HG03342 (cell line): Measurements from ENCODE around the gene CADM3.

Source experiments
- ATAC-seq: cut with Tn5 transposase; IDR thresholded peaks from one replicate; pipeline ENCODE4 v1.9.1; 2021; ENCODE audit warnings: mild to moderate bottlenecking, moderate library complexity; ENCODE audit not compliant: unreplicated experiment

CADM3 gene

GRCh38 chr1:159171254-159171687, at the start of gene CADM3:
Gene CADM3, plus strand, starts transcription at chr1:159171615. Its CDS starts 151 bp downstream, at chr1:159171766.
- no peak for ATAC-seq

DNA sequence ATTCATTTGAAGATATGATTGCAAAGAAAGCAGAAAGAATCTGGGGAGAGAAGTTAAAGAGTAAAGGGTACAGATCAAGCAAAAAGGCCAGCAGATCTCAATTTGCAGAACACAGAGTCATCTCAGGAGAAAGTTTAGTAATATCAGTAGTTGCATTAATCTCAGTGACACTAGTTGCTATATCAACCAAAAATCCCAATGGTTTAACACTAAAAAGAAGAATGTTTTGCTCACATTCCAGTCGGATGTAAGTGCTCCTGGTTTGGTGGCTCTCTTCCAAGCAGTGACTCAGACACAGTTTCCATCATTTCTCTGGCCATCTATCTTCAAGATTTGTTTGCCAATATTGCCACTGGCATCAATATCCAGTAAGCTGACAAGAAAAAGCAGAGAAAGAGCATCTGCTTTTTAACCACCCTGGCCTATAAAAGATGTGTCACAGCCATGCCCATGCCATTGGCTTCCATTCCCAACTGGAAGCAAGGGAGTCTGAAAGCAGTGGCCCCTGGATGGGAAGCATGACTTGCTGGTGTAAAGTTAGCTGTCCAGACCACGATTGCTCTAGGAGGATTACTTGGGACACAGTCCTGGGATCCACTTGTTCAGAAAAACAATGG, 49.3 kb upstream of the CADM3 start:
- ATAC-seq, result peak; percentile 71

- no peak for ATAC-seq
These were observed 47.8 kb upstream of the CADM3 start for GRCh38 chr1:159123587-159123986.

- peak; percentile 62 for ATAC-seq
These were observed 39.0 kb upstream of the CADM3 start for GRCh38 chr1:159132271-159132881.

GRCh38 chr1:159140474-159140873, 30.9 kb upstream of the CADM3 start:
- ATAC-seq, result no peak

- no peak for ATAC-seq
These were observed 29.6 kb upstream of the CADM3 start for GRCh38 chr1:159141584-159142390.

GRCh38 chr1:159142391-159142663, 29.1 kb upstream of the CADM3 start:
- ATAC-seq, result no peak

DNA sequence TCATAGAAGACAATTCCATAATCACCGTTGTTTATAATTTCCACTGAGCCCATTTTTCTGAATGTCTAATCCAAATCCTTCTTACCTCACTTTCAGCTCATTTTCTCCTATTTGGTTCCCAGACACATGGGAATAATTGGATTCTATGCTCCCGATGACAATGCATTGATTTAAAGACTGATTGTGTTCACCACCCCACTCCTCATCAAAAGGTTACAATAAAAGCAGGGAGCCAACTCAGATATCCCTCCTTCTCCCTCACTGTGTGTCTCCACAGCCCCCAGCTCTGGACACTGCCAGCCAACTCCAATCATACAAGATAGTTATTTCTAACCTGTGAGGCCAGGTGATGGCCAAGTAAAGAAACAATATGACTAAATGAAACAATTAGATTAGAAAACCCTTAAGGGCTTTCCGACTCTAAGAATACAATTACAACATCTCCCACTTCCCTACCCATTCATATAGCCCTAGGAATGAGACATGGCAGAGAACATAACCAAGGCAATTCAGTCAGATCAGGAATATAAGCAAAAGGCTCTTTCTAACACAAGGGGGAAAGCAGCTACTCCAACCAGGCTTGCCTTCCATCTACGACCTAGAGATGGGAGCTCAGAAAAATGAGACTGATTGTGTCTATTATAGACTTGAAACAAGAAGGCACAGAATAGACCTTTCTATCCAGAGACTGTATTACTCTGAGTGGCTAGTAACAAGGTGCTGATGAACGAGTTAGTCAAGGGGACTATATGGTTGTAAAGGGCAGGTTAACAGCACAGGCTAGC, 28.5 kb upstream of the CADM3 start:
- no peak for ATAC-seq

DNA sequence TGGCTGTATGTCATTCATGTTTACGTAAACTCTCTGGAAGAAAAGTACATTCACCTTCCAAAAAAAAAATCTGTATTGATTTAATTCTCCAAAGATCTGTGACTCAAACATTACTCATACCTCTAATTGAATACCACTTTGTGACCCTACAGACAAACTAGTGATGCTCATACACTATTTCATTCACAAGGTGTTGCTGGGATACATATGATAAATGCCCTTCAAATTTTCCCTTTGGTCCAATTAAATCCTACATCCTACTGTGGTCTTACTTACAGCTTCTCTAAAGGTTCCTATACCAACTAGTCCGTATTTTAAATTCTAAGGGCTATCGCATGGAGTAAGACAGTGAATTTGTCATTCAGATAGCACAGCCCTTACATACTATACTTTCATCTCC, 26.8 kb upstream of the CADM3 start:
- ATAC-seq, result no peak

- no peak for ATAC-seq
These were observed 24.4 kb upstream of the CADM3 start for GRCh38 chr1:159146980-159147379.

GRCh38 chr1:159152031-159152430, 19.4 kb upstream of the CADM3 start:
- no peak for ATAC-seq

DNA sequence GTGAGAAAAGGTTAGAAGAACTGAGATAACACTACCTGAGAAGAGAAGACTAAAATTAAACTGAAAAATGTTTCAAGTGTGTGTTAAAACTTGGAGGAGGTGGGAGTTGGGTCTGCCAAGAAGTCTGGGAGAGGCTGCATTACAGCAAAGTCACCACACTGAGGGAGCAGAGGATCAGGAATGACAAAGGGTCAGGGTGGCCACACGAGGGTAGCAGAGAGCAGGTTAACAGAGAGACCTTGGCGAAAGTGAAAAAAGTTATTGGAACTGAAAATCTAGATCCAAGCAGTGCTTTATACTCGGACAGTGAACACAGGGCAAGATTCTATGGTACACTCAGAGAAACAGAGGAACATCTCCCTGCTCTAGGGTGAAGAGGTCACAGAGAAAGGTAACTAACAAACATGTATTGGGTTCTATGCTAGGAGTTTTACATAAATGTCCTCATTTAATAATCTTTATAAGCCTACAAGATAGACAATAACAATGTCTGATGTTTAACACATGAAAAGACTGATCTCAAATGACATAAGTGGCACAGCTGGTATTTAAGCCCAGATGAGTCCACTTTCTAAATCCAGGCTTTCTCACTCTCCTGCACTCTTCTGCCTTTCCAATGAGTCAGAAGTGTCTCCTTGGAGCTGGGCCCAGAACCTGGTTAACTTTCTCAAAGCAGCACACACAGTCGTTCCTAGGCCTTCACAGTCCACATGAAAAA, 10.3 kb upstream of the CADM3 start:
- peak; percentile 98 for ATAC-seq

- ATAC-seq, result no peak
These were observed 9.7 kb upstream of the CADM3 start for GRCh38 chr1:159161719-159162026.

DNA sequence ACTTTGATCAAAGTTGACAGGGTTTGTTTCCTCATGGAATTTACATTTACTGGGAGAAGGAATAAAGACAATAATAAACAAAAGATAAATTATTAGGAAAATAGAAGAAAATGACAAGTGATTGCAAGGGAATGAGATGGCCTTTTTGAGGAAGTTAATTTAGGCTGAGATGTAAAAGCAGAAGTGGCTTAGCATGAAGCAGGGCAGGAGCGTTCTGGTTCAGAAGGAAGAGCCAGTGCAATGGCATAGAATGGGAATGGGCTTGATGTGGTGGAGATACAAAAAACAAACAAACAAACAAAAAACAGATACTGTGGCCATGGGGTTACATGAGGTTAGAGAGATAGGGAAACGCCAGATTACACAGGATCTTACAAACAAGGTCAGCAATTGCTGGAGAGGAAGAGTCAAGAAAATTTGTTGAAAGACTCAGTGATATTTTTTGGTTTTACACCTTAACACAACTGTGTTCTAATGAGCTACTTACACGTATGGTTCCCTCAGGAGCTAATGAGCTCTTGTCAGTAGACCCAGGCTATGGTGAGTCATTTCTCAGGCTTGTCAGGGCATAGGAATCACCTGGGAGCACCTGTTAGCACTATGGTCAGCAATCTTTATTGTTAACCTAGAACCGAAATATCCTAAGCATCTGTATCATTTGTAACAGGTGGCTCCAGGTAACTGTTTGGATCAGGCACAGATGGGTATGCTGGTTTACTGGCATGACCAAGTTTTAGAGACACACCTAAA, 8.7 kb upstream of the CADM3 start:
- ATAC-seq, result no peak

DNA sequence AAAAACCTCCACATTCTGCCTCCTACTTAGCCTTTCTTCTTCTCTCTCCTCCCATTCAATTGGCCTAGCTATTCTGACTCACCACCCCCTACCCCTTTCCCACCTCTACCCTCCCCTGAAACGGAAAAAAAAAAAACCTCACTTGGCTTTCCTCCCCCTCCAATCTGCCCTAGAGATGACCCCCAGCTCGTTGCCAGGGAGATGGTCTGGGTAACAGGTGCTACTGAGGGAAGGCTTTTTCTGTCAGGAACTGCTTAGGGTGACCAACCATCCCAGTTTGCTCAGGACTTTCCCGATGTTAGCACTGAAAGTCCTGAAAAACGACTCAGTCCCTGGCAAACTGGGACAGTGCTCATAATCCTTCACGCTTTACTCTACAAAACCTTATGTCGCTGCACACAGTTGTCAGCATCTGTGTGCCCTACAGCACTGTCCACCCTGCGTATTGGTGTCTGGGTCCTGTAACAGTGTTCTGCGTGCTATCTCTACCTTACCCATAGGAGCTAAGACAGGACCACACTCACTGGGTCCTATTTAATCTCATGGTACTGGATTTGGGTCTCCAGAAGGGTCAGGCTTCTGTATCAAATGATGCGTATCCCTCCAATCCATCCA, 7.7 kb upstream of the CADM3 start:
- ATAC-seq, result no peak

DNA sequence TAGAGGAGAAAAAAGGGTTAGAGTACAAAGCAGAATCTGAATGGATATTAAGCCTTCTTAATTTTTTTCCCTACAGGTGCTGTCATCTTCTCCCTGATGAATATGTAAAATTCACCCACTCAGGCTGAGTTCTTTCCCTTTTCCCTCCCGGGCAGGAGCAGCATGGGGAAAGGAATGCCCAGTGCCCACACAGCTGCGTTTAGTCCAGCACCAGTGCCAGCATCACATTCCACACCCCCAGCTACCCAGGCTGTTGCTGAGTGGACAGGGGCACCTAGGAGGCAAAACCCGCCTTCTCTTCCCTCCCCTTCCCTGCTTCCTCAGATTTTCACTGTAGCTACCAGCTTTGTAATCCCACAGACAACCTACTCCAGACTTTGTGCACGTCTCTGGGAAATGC, 3.4 kb upstream of the CADM3 start:
- ATAC-seq, result no peak

GRCh38 chr1:159170639-159171038, 776 bp upstream of the CADM3 start:
- no peak for ATAC-seq

- no peak for ATAC-seq
These were observed 480 bp downstream of the CADM3 start for GRCh38 chr1:159171688-159172501.
